ENCODE data around the gene RTN3.
A peak's percentile ranks its signal among the peaks of the same experiment; 100 is the strongest.

Gene RTN3

GRCh38 chr11:63719001-63719400 is 37.7 kb downstream of the RTN3 start:
- no peak for TF ChIP-seq CTCF (IDR thresholded peaks at IDR 0.05; ENCODE audit: borderline replicate concordance, insufficient read depth, low read depth, low read length)
- H3K4me3 ChIP-seq (ENCODE audit: low read depth, low read length): no peak overlapping the region

- TF ChIP-seq CTCF (IDR thresholded peaks at IDR 0.05; ENCODE audit: borderline replicate concordance, insufficient read depth, low read depth, low read length): no peak
- H3K4me3 ChIP-seq (ENCODE audit: low read depth, low read length): no peak overlapping the region
Measured at GRCh38 chr11:63719987-63720386, 38.7 kb downstream of the RTN3 start.

- TF ChIP-seq CTCF (IDR thresholded peaks at IDR 0.05; ENCODE audit: borderline replicate concordance, insufficient read depth, low read depth, low read length): no peak
Measured at GRCh38 chr11:63720611-63721010, 39.3 kb downstream of the RTN3 start.

GRCh38 chr11:63729326-63729725 is 48.0 kb downstream of the RTN3 start:
- no peak overlapping the region for H3K4me3 ChIP-seq (ENCODE audit: low read depth, low read length)
- no peak for TF ChIP-seq CTCF (IDR thresholded peaks at IDR 0.05; ENCODE audit: borderline replicate concordance, insufficient read depth, low read depth, low read length)

More at GRCh38 chr11:63720611-63721010, 39.3 kb downstream of the RTN3 start:
- H3K4me3 ChIP-seq (ENCODE audit: low read depth, low read length): no peak overlapping the region

- no peak overlapping the region for H3K4me3 ChIP-seq (ENCODE audit: low read depth, low read length)
- TF ChIP-seq CTCF (IDR thresholded peaks at IDR 0.05; ENCODE audit: borderline replicate concordance, insufficient read depth, low read depth, low read length): no peak
Measured at GRCh38 chr11:63736864-63737263, 55.6 kb downstream of the RTN3 start.

- no peak for TF ChIP-seq CTCF (IDR thresholded peaks at IDR 0.05; ENCODE audit: borderline replicate concordance, insufficient read depth, low read depth, low read length)
- H3K4me3 ChIP-seq (ENCODE audit: low read depth, low read length): no peak overlapping the region
Measured at GRCh38 chr11:63737718-63738117, 56.4 kb downstream of the RTN3 start.

- no peak overlapping the region for H3K4me3 ChIP-seq (ENCODE audit: low read depth, low read length)
- TF ChIP-seq CTCF (IDR thresholded peaks at IDR 0.05; ENCODE audit: borderline replicate concordance, insufficient read depth, low read depth, low read length): peak; percentile 72
Measured at GRCh38 chr11:63738720-63739360, 57.5 kb downstream of the RTN3 start.
